Upper lobe of left lung (tissue), 6 donors: ENCODE results near the gene SFT2D3. TPM values are rescaled to one million over a fixed set of nuclear protein-coding genes. Genes with fewer than 3 reads are reported as not detected.

Source experiments
- ATAC-seq, 2 donors: fragments of 200-7000 bp; cut with Tn5 transposase; one replicate each; pipeline ENCODE4 v1.9.1; 2022; ENCODE audit warnings: mild to moderate bottlenecking in 2 of 2, moderate library complexity in 2 of 2; ENCODE audit not compliant: low FRiP score in 2 of 2
- DNase-seq, 2 donors: peaks; one replicate each; pipeline ENCODE4 v3.0.0-alpha.2; 2019 to 2020
- H3K27ac ChIP-seq, 4 donors: fragments of 200-600 bp; sonication (generic); one replicate each; pipeline ENCODE4 v1.5.1; 2016 to 2019
- H3K27me3 ChIP-seq, 4 donors: fragments of 200-600 bp; sonication (generic); one replicate each; pipeline ENCODE4 v1.5.1; 2017 to 2019
- H3K36me3 ChIP-seq, 4 donors: fragments of 200-600 bp; sonication (generic); one replicate each; pipeline ENCODE4 v1.5.1; 2016 to 2019
- H3K4me1 ChIP-seq, 4 donors: fragments of 200-600 bp; sonication (generic); one replicate each; pipeline ENCODE4 v1.5.1; 2018 to 2019
- H3K4me3 ChIP-seq, 4 donors: fragments of 200-600 bp; sonication (generic); one replicate each; pipeline ENCODE4 v1.5.1; 2017 to 2019; ENCODE audit warnings: mild to moderate bottlenecking in 2 of 4, moderate library complexity in 1 of 4
- H3K9me3 ChIP-seq, 4 donors: fragments of 200-600 bp; sonication (generic); one replicate each; pipeline ENCODE4 v1.5.1; 2018 to 2019
- CTCF ChIP-seq, 6 experiments: fragments of 450-650 bp in 4 of 6; fragments of 200-600 bp in 2 of 6; sonication (generic) in 2 of 6; IDR thresholded peaks; one replicate each; pipeline ENCODE4 v1.5.1; 2016 to 2019; ENCODE audit warnings: antibody characterized with exemption in 6 of 6
- EP300 ChIP-seq, 4 donors: sonication (generic); formaldehyde crosslinking; IDR thresholded peaks; one replicate each; pipeline ENCODE4 v1.5.1; 2017; ENCODE audit warnings: antibody characterized with exemption in 4 of 4, control low read depth in 2 of 4
- POLR2A ChIP-seq, 4 donors: fragments of 450-650 bp; IDR thresholded peaks; one replicate each; pipeline ENCODE4 v1.5.1; 2016 to 2017; ENCODE audit warnings: antibody characterized with exemption in 4 of 4, mild to moderate bottlenecking in 2 of 4
- POLR2AphosphoS5 ChIP-seq, 2 donors: sonication (generic); formaldehyde crosslinking; IDR thresholded peaks; one replicate each; pipeline ENCODE4 v1.5.1; 2017; ENCODE audit warnings: antibody characterized with exemption in 2 of 2
- WGBS, 2 donors: methylation state at CpG; one replicate each; pipeline ENCODE4 v1.1.5; 2017 to 2018; 5-methylcytosine and 5-hydroxymethylcytosine counted together
- total RNA-seq, 6 donors: library from RNA; depleted of rRNA in 4 of 6; stranded (reverse); fragments of >200 nt in 4 of 6; gene quantifications; one replicate each; pipeline versions ENCODE4 v1.1.0 to v1.2.1, GENCODE V29; 2016 to 2021
- donor health status: DM: no; HTN: no; CAD: no; lungs with moderate emphysema.
- donor health status: DM: no; HTN: yes; CAD: no; lungs with severe emphysema.

The SFT2D3 gene
- total RNA-seq, 6 donors from 2014 or later, result 6.4 to 13.1 (median 9.1) TPM

GRCh38 chr2:127735044-127735443 is 33.7 kb downstream of the SFT2D3 start:
- H3K27ac ChIP-seq, result peak overlapping the region in 2 of 4 donors; percentile 5 to 68
- TF ChIP-seq POLR2A (IDR thresholded peaks at IDR 0.05) (no peak), EP300 (IDR thresholded peaks at IDR 0.05) (no peak), CTCF (IDR thresholded peaks at IDR 0.05) (no peak), POLR2AphosphoS5 (IDR thresholded peaks at IDR 0.05) (no peak)
- H3K36me3 ChIP-seq, result no peaks in the 10 kb centered on the region
- H3K9me3 ChIP-seq, result no peaks in the 10 kb centered on the region
- peaks cover 5 to 30% (median 12%) of the 10 kb centered on the region in 4 donors for H3K4me1 ChIP-seq
- no peak overlapping the region for H3K4me3 ChIP-seq
- DNase-seq (no peak), ATAC-seq (peak in 1 of 2 donors; percentile 29)
- H3K27me3 ChIP-seq, result no peaks in the 10 kb centered on the region
- 71 to 73% methylated on average over 2 of the region's 2 CpGs for WGBS, 2 donors

- Histone ChIP-seq H3K4me3 (no peak overlapping the region), H3K27ac (peak overlapping the region in 1 of 4 donors; percentile 36), H3K27me3 (no peaks in the 10 kb centered on the region), H3K36me3 (peaks cover 0 to 6% (median 1%) of the 10 kb centered on the region in 4 donors), H3K9me3 (no peaks in the 10 kb centered on the region), H3K4me1 (peaks cover 5 to 30% (median 12%) of the 10 kb centered on the region in 4 donors)
- WGBS, 2 donors, result 57 to 80% methylated on average over 3 of the region's 3 CpGs
- DNase-seq (no peak), ATAC-seq (peak in 1 of 2 donors; percentile 77)
- TF ChIP-seq CTCF (IDR thresholded peaks at IDR 0.05) (no peak), POLR2AphosphoS5 (IDR thresholded peaks at IDR 0.05) (no peak), POLR2A (IDR thresholded peaks at IDR 0.05) (no peak), EP300 (IDR thresholded peaks at IDR 0.05) (no peak)
Measured at GRCh38 chr2:127735537-127736399, 34.5 kb downstream of the SFT2D3 start.

GRCh38 chr2:127737892-127738291 is 36.6 kb downstream of the SFT2D3 start:
- H3K9me3 ChIP-seq, result no peaks in the 10 kb centered on the region
- H3K36me3 ChIP-seq, result peaks cover 0 to 9% (median 1%) of the 10 kb centered on the region in 4 donors
- H3K27me3 ChIP-seq, result no peaks in the 10 kb centered on the region
- no peak for ATAC-seq
- no peak overlapping the region for H3K27ac ChIP-seq
- peaks cover 5 to 30% (median 12%) of the 10 kb centered on the region in 4 donors for H3K4me1 ChIP-seq
- no peak overlapping the region for H3K4me3 ChIP-seq
- TF ChIP-seq POLR2AphosphoS5 (IDR thresholded peaks at IDR 0.05) (no peak), EP300 (IDR thresholded peaks at IDR 0.05) (no peak)
- no peak for DNase-seq
- 42 to 63% methylated on average over 1 of the region's 1 CpG for WGBS, 2 donors

- Histone ChIP-seq H3K36me3 (peaks cover 0 to 11% (median 1%) of the 10 kb centered on the region in 4 donors), H3K4me3 (no peak overlapping the region), H3K4me1 (peaks cover 0 to 13% (median 5%) of the 10 kb centered on the region in 4 donors), H3K27me3 (no peaks in the 10 kb centered on the region), H3K9me3 (no peaks in the 10 kb centered on the region), H3K27ac (no peak overlapping the region)
- TF ChIP-seq EP300 (IDR thresholded peaks at IDR 0.05), result no peak
- TF ChIP-seq POLR2A (IDR thresholded peaks at IDR 0.05), result no peak
- TF ChIP-seq POLR2AphosphoS5 (IDR thresholded peaks at IDR 0.05), result no peak
- no peak for TF ChIP-seq CTCF (IDR thresholded peaks at IDR 0.05)
- ATAC-seq, result no peak
- WGBS, 2 donors, result 83 to 95% methylated on average over 1 of the region's 1 CpG
- no peak for DNase-seq
Measured at GRCh38 chr2:127739800-127740199, 38.5 kb downstream of the SFT2D3 start.

- no peaks in the 10 kb centered on the region for H3K9me3 ChIP-seq
- H3K27ac ChIP-seq, result no peak overlapping the region
- H3K27me3 ChIP-seq, result no peaks in the 10 kb centered on the region
- no peak for TF ChIP-seq POLR2A (IDR thresholded peaks at IDR 0.05)
- no peak for TF ChIP-seq EP300 (IDR thresholded peaks at IDR 0.05)
- TF ChIP-seq POLR2AphosphoS5 (IDR thresholded peaks at IDR 0.05), result no peak
- no peak for TF ChIP-seq CTCF (IDR thresholded peaks at IDR 0.05)
- no peak overlapping the region for H3K4me3 ChIP-seq
- H3K4me1 ChIP-seq, result peaks cover 0 to 13% (median 0%) of the 10 kb centered on the region in 4 donors
- WGBS, 2 donors, result 89 to 92% methylated on average over 3 of the region's 3 CpGs
- peaks cover 0 to 16% (median 3%) of the 10 kb centered on the region in 4 donors for H3K36me3 ChIP-seq
- ATAC-seq (no peak), DNase-seq (no peak)
Measured at GRCh38 chr2:127740665-127741288, 39.5 kb downstream of the SFT2D3 start.
